ENCODE measurements around the gene TSPAN4. TPM values are rescaled to one million over a fixed set of nuclear protein-coding genes. Genes with fewer than 3 reads are reported as not detected.
A peak's percentile ranks its signal among the peaks of the same experiment; 100 is the strongest.

TSPAN4 gene
- total and polyA plus RNA-seq, 9 of the 15 experiments (the other 6 are each of a cell fraction or from before 2014, with no cell fraction given): 0.07 to 31.0 (median 15.7) TPM

DNA sequence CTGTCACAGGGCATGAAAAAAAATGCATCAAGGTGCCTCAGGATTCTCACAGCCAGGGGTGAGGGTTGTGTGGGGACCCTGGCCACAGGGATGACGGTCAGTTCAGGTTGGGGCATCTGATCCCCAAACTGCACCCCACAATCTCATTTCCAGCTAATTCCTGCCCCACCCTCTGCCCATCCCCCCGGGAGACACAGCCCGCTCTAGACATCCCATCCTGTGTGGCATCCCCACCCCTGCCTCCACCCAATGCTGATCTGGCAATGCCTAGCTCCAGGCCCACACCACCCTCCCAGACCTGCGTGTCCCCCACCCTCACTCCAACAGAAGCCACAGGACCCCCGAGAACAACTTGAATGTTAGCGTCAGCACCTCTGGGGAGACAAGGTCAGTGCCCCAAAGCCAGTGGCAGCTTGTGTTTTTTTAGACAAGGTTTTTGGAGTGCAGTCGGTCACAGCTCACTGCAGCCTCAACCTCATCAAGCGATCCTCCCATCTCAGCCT, 25.3 kb downstream of the TSPAN4 start:
- H3K9me3 ChIP-seq (replicated peaks; ENCODE audit: control insufficient read depth, insufficient read depth, low read depth, low read length): no peaks in the 10 kb centered on the region
- no peak overlapping the region for H3K4me2 ChIP-seq (ENCODE audit: insufficient read depth, low read length)
- no peak overlapping the region for H2AFZ ChIP-seq (ENCODE audit: low read depth, low read length)
- peak overlapping the region in 1 of 2 experiments; percentile 64; a peak in 2 of 4 replicates for H3K9ac ChIP-seq (ENCODE audit: insufficient read depth in 1 of 2, low read depth in 2 of 2, low read length in 2 of 2)
- intact Hi-C loops (cut with micrococcal nuclease) (no loop called here), in situ Hi-C loops (cut with MboI) (no loop called here)
- FAIRE-seq (no peak), ATAC-seq (no peak), DNase-seq (ENCODE audit: extremely low read depth in 1 of 4, low spot score in 3 of 4) (no peak)
- no peak overlapping the region for H3K27ac ChIP-seq (ENCODE audit: extremely low read depth, low read depth, low read length)
- peaks cover 36% of the 10 kb centered on the region; the same call in 2 of the 3 replicates for H3K36me3 ChIP-seq (ENCODE audit: control insufficient read depth, insufficient read depth, low read length)
- ChIA-PET POLR2A (interaction anchor here (1.8 kb wide), 1 partner anchor 8 kb away, joined by 5 read pairs; no protein-coding TSS in a partner anchor), CTCF (ENCODE audit: low intra/inter-chr PET ratio) (no interaction called here)
- no peak overlapping the region for H3K4me3 ChIP-seq
- TF ChIP-seq ZNF696 (CRISPR knock-in tag; conservative IDR thresholded peaks at IDR 0.05) (no peak), POLR2G (IDR thresholded peaks at IDR 0.05; ENCODE audit: low read depth, low read length) (peak; percentile 7; the same call in 1 of the 2 replicates)
- BruUV-seq (replicated peaks): no TSS peak
- peaks cover 15% of the 10 kb centered on the region; the same call in 1 of the 2 replicates for H4K20me1 ChIP-seq (replicated peaks; ENCODE audit: control insufficient read depth, insufficient read depth, low read length)
- peaks cover 0 to 90% of the 10 kb centered on the region in 2 experiments; a peak in 2 of 5 replicates for H3K4me1 ChIP-seq (replicated peaks in 1 of 2; ENCODE audit: control insufficient read depth in 2 of 2, insufficient read depth in 2 of 2, low read length in 2 of 2)
- no peaks in the 10 kb centered on the region for H3K79me2 ChIP-seq (ENCODE audit: control insufficient read depth, insufficient read depth, low read length)
- H3K27me3 ChIP-seq (ENCODE audit: control insufficient read depth in 2 of 2, insufficient read depth in 2 of 2, low read length in 2 of 2): no peaks in the 10 kb centered on the region
- 92% methylated on average over 8 of the region's 8 CpGs for WGBS (ENCODE audit: insufficient coverage, low coverage, missing lambda C conversion rate)
- H3K9me1 ChIP-seq (ENCODE audit: control insufficient read depth, insufficient read depth, low read length): no peaks in the 10 kb centered on the region

DNA sequence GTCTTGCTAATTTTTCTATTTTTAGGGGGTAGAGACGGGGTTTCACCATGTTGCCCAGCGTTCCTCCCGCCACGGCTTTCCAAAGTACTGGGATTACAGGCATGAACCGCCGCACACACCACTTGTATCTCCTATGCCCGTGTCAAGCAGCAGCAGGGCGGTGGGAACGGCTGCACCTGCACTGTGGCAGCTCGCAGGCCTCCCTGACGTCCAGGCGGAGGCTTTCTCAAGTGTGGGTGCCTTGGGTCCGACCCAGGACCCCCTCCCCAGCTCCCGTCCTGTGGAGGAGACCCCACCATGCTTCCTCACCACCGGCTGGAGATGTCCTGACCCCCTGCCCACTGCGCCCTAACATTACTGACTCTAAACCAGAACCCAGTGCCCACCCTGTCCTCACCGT, 25.7 kb downstream of the TSPAN4 start:
- Histone ChIP-seq H3K36me3 (ENCODE audit: control insufficient read depth, insufficient read depth, low read length) (peaks cover 39% of the 10 kb centered on the region; the same call in 2 of the 3 replicates), H3K9me3 (replicated peaks; ENCODE audit: control insufficient read depth, insufficient read depth, low read depth, low read length) (no peaks in the 10 kb centered on the region), H3K27ac (ENCODE audit: extremely low read depth, low read depth, low read length) (no peak overlapping the region), H3K4me3 (no peak overlapping the region), H3K79me2 (ENCODE audit: control insufficient read depth, insufficient read depth, low read length) (no peaks in the 10 kb centered on the region), H3K9ac (ENCODE audit: insufficient read depth in 1 of 2, low read depth in 2 of 2, low read length in 2 of 2) (peak overlapping the region in 1 of 2 experiments; percentile 48; a peak in 1 of 4 replicates), H3K9me1 (ENCODE audit: control insufficient read depth, insufficient read depth, low read length) (no peaks in the 10 kb centered on the region), H3K27me3 (ENCODE audit: control insufficient read depth in 2 of 2, insufficient read depth in 2 of 2, low read length in 2 of 2) (no peaks in the 10 kb centered on the region), H3K4me2 (ENCODE audit: insufficient read depth, low read length) (no peak overlapping the region), H3K4me1 (replicated peaks in 1 of 2; ENCODE audit: control insufficient read depth in 2 of 2, insufficient read depth in 2 of 2, low read length in 2 of 2) (peaks cover 0 to 90% of the 10 kb centered on the region in 2 experiments; a peak in 2 of 5 replicates), H4K20me1 (replicated peaks; ENCODE audit: control insufficient read depth, insufficient read depth, low read length) (peaks cover 15% of the 10 kb centered on the region; the same call in 1 of the 2 replicates), H2AFZ (ENCODE audit: low read depth, low read length) (no peak overlapping the region)
- DNase-seq (ENCODE audit: extremely low read depth in 1 of 4, low spot score in 3 of 4) (no peak), ATAC-seq (no peak), FAIRE-seq (no peak)
- intact Hi-C loops (cut with micrococcal nuclease): no loop called here
- in situ Hi-C loops (cut with MboI): no loop called here
- peak; percentile 61 for TF ChIP-seq POLR2G (IDR thresholded peaks at IDR 0.05; ENCODE audit: low read depth, low read length)
- no peak for TF ChIP-seq ZNF589 (CRISPR knock-in tag; IDR thresholded peaks at IDR 0.05; ENCODE audit: low read depth)
- peak; percentile 28; the same call in 1 of the 2 replicates for TF ChIP-seq RBFOX2 (IDR thresholded peaks at IDR 0.05; ENCODE audit: low read depth, low read length)
- CTCF ChIA-PET (ENCODE audit: low intra/inter-chr PET ratio): no interaction called here
- WGBS (ENCODE audit: insufficient coverage, low coverage, missing lambda C conversion rate): 92% methylated on average over 14 of the region's 17 CpGs
- BruUV-seq (replicated peaks): TSS peak; percentile 42
- POLR2A ChIA-PET: interaction anchor here (1.8 kb wide), 1 partner anchor 8 kb away, joined by 5 read pairs; no protein-coding TSS in a partner anchor

Data from K562 (cell line).